ENCODE measurements around the gene IGFBP3.

DNA sequence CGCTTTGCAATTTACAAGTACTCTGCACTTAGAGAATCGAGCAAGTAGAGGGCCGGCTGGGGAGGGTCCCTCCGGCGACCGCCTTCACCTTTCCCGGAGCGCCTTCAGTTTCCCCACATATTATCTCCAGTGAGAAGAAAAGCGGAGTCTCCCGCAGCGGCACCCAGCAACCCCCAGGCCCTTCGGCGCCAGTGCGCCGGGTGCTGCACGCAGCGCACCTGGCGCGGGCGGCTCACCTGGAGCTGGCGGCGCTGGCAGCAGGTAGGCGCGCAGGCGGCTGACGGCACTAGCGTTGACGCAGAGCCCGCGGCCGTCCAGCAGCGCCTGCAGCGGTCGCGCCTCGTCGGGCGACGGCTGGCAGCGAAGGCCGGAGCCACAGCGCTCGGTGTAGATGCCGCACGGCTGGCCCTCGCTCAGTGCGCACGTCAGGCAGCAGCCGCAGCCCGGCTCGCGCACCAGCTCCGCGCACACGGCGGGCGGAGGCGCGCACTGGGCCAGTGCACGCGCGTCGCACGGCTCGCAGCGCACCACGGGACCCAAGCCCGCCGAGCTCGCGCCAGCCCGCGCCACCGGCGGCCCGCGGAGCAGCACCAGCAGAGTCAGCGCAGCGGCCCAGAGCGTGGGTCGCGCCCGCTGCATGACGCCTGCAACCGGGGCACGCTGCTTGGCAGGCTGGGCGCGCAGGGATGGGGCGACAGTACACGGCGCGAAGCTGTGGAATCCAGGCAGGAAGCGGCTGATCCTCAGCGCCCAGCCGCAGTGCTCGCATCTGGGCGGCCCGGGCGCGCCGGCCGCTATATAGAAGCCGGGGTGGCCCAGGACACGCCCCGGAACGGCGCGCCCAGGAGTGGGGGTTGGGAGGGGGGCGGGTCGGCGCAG is at the start of gene IGFBP3:
- TF ChIP-seq, protein P1, sequence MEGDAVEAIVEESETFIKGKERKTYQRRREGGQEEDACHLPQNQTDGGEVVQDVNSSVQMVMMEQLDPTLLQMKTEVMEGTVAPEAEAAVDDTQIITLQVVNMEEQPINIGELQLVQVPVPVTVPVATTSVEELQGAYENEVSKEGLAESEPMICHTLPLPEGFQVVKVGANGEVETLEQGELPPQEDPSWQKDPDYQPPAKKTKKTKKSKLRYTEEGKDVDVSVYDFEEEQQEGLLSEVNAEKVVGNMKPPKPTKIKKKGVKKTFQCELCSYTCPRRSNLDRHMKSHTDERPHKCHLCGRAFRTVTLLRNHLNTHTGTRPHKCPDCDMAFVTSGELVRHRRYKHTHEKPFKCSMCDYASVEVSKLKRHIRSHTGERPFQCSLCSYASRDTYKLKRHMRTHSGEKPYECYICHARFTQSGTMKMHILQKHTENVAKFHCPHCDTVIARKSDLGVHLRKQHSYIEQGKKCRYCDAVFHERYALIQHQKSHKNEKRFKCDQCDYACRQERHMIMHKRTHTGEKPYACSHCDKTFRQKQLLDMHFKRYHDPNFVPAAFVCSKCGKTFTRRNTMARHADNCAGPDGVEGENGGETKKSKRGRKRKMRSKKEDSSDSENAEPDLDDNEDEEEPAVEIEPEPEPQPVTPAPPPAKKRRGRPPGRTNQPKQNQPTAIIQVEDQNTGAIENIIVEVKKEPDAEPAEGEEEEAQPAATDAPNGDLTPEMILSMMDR (IDR thresholded peaks at IDR 0.05): no peak
- TF ChIP-seq POLR2A (IDR thresholded peaks at IDR 0.05): no peak
- no peak for TF ChIP-seq POLR2AphosphoS5 (IDR thresholded peaks at IDR 0.05)
- TF ChIP-seq EP300 (IDR thresholded peaks at IDR 0.05): no peak

Data from gastroesophageal sphincter (tissue), 3 donors.